ENCODE results near the gene CHPT1. TPM values are rescaled to one million over a fixed set of nuclear protein-coding genes. Genes with fewer than 3 reads are reported as not detected.
"Not testable (repeated sequence)": the region's sequence is repeated elsewhere in the genome, so short reads cannot be mapped to it uniquely, and the experiment has no call there.

CHPT1 gene
- total and polyA plus RNA-seq, 2 donors (not counting 1 experiment from before 2014, with no cell fraction given): 34.8 to 62.9 TPM

DNA sequence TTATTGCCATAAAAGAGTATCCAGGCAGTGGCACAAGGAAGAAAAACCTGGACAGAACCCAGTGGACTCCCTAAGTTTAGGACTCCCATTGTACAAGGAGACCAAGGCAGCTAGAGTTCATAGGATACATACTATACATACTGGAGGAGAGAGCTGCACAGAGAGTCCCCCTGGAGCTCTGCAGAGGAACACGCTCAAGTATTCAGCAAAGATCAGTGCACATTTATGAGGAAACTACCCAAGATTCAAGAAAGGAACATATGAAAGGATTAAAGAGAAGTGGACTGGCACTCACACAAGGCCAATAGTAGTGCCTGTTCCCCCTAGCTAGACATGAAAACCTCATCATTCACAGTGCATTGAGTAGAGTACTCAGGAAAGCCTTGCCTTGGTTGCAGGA is 43.0 kb upstream of the CHPT1 start:
- no peak for TF ChIP-seq EZH2 (IDR thresholded peaks at IDR 0.05; ENCODE audit: low read length, missing control alignments)
- TF ChIP-seq, protein P1, sequence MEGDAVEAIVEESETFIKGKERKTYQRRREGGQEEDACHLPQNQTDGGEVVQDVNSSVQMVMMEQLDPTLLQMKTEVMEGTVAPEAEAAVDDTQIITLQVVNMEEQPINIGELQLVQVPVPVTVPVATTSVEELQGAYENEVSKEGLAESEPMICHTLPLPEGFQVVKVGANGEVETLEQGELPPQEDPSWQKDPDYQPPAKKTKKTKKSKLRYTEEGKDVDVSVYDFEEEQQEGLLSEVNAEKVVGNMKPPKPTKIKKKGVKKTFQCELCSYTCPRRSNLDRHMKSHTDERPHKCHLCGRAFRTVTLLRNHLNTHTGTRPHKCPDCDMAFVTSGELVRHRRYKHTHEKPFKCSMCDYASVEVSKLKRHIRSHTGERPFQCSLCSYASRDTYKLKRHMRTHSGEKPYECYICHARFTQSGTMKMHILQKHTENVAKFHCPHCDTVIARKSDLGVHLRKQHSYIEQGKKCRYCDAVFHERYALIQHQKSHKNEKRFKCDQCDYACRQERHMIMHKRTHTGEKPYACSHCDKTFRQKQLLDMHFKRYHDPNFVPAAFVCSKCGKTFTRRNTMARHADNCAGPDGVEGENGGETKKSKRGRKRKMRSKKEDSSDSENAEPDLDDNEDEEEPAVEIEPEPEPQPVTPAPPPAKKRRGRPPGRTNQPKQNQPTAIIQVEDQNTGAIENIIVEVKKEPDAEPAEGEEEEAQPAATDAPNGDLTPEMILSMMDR (conservative IDR thresholded peaks at IDR 0.05 in 1 of 2, IDR thresholded peaks at IDR 0.05 in 1 of 2; ENCODE audit: low read depth in 1 of 2, low read length in 2 of 2): no peak
- no peaks in the 10 kb centered on the region for H3K4me1 ChIP-seq (ENCODE audit: control insufficient read depth, extremely low read depth, insufficient read depth, low read length)
- no peak overlapping the region for H3K4me3 ChIP-seq (replicated peaks in 1 of 4; ENCODE audit: control extremely low read depth in 1 of 4, insufficient read depth in 1 of 4, low read depth in 3 of 4, low read length in 4 of 4)
- H3K79me2 ChIP-seq (ENCODE audit: control insufficient read depth, insufficient read depth, low read length): no peaks in the 10 kb centered on the region
- no peaks in the 10 kb centered on the region for H3K9me3 ChIP-seq (ENCODE audit: control insufficient read depth, insufficient read depth, low read depth, low read length)
- H3K36me3 ChIP-seq (ENCODE audit: control insufficient read depth, insufficient read depth, low read length): no peaks in the 10 kb centered on the region
- H3K27me3 ChIP-seq (ENCODE audit: control insufficient read depth, insufficient read depth, low read length): no peaks in the 10 kb centered on the region
- no peak overlapping the region for H3K9ac ChIP-seq (ENCODE audit: insufficient read depth, low read length)
- H4K20me1 ChIP-seq (ENCODE audit: control insufficient read depth, extremely low read depth, insufficient read depth, low read length): no peaks in the 10 kb centered on the region
- no peak overlapping the region for H3K27ac ChIP-seq (ENCODE audit: insufficient read depth, low read length)
- no peak overlapping the region for H2AFZ ChIP-seq (ENCODE audit: low read length)
- no peak for DNase-seq (ENCODE audit: low read depth in 2 of 2)
- H3K4me2 ChIP-seq (ENCODE audit: extremely low read depth, insufficient read depth, low read length): no peak overlapping the region

DNA sequence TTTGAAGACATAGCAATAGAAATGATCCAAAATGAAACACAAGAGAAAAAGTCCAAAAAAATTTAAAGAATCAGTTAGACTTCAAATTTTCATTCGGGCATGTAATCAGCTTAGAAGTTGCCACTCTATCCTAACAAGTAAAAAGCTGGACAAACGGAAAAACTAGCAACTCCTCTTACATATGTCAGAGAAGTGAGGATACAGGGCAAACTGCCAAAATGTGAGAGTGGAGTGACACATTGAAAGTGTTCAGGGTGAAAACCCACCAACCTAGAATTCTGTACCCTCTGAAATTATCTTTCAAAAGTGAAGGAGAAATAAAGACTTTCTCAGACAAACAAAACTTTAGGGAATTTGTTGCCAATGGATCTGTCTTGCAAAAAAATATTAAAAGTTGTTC is 42.0 kb upstream of the CHPT1 start:
- no peaks in the 10 kb centered on the region for H3K4me1 ChIP-seq (ENCODE audit: control insufficient read depth, extremely low read depth, insufficient read depth, low read length)
- no peak for DNase-seq (ENCODE audit: low read depth in 2 of 2)
- H3K9me3 ChIP-seq (ENCODE audit: control insufficient read depth, insufficient read depth, low read depth, low read length): no peaks in the 10 kb centered on the region

DNA sequence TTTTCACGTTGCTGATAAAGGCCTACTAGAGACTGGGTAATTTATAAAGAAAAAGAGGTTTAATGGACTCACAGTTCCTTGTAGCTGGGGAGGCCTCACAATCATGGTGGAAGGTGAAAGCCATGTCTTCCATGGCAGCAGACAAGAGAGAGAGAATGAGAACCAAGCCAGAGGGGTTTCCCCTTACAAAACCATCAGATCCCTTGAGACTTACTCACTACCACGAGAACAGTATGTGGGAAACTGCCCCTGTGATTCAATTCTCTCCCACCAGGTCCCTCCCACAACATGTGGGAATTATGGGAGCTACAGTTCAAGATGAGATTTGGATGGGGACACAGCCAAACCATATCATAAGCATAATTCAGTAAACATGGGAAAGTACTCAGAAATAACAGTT is 36.8 kb upstream of the CHPT1 start:
- not testable (repeated sequence) for H3K79me2 ChIP-seq (ENCODE audit: control insufficient read depth, insufficient read depth, low read length); H3K27ac ChIP-seq (ENCODE audit: insufficient read depth, low read length); H3K4me2 ChIP-seq (ENCODE audit: extremely low read depth, insufficient read depth, low read length); H3K36me3 ChIP-seq (ENCODE audit: control insufficient read depth, insufficient read depth, low read length); H2AFZ ChIP-seq (ENCODE audit: low read length); H3K27me3 ChIP-seq (ENCODE audit: control insufficient read depth, insufficient read depth, low read length); H3K4me3 ChIP-seq (replicated peaks in 1 of 4; ENCODE audit: control extremely low read depth in 1 of 4, insufficient read depth in 1 of 4, low read depth in 3 of 4, low read length in 4 of 4); H3K9ac ChIP-seq (ENCODE audit: insufficient read depth, low read length); DNase-seq (ENCODE audit: low read depth in 2 of 2); H4K20me1 ChIP-seq (ENCODE audit: control insufficient read depth, extremely low read depth, insufficient read depth, low read length); H3K4me1 ChIP-seq (ENCODE audit: control insufficient read depth, extremely low read depth, insufficient read depth, low read length); H3K9me3 ChIP-seq (ENCODE audit: control insufficient read depth, insufficient read depth, low read depth, low read length)

More for the DNA sequence above, 42.0 kb upstream of the CHPT1 start:
- Histone ChIP-seq H3K27me3 (ENCODE audit: control insufficient read depth, insufficient read depth, low read length) (no peaks in the 10 kb centered on the region), H3K9ac (ENCODE audit: insufficient read depth, low read length) (no peak overlapping the region), H3K4me3 (replicated peaks in 1 of 4; ENCODE audit: control extremely low read depth in 1 of 4, insufficient read depth in 1 of 4, low read depth in 3 of 4, low read length in 4 of 4) (no peak overlapping the region), H4K20me1 (ENCODE audit: control insufficient read depth, extremely low read depth, insufficient read depth, low read length) (no peaks in the 10 kb centered on the region), H3K79me2 (ENCODE audit: control insufficient read depth, insufficient read depth, low read length) (no peaks in the 10 kb centered on the region), H3K4me2 (ENCODE audit: extremely low read depth, insufficient read depth, low read length) (no peak overlapping the region), H2AFZ (ENCODE audit: low read length) (no peak overlapping the region), H3K36me3 (ENCODE audit: control insufficient read depth, insufficient read depth, low read length) (no peaks in the 10 kb centered on the region), H3K27ac (ENCODE audit: insufficient read depth, low read length) (no peak overlapping the region)
- TF ChIP-seq EZH2 (IDR thresholded peaks at IDR 0.05; ENCODE audit: low read length, missing control alignments): no peak
- TF ChIP-seq, protein P1 (conservative IDR thresholded peaks at IDR 0.05 in 1 of 2, IDR thresholded peaks at IDR 0.05 in 1 of 2; ENCODE audit: low read depth in 1 of 2, low read length in 2 of 2): no peak
